WTC11 (cell line): ENCODE results near the gene GIPC1. TPM values are rescaled to one million over a fixed set of nuclear protein-coding genes. Genes with fewer than 3 reads are reported as not detected.

Experiments
- ATAC-seq: fragments of 200-7000 bp; cut with Tn5 transposase; 2 replicates; pipeline ENCODE4 v1.10.0; 2021; ENCODE audit warnings: mild to moderate bottlenecking, moderate library complexity
- CTCF ChIA-PET: fragments of 300-600 bp; sonication (Branson Sonifier 250); formaldehyde crosslinking; loops from one replicate; lab custom pipeline; 2021; ENCODE audit warnings: antibody characterized with exemption; lab: Charles Lee
- POLR2A ChIA-PET: fragments of 350-600 bp; sonication (Branson Sonifier 250); formaldehyde crosslinking; loops from one replicate; lab custom pipeline; 2021; ENCODE audit warnings: antibody characterized with exemption; lab: Charles Lee
- DNase-seq: peaks from one replicate; pipeline ENCODE4 v3.0.0; 2021; ENCODE audit warnings: low spot score
- H3K27ac Mint-ChIP-seq: 2 replicates; pipeline ENCODE4 v1.8.0; 2021; ENCODE audit warnings: mixed read lengths
- H3K27me3 Mint-ChIP-seq: 2 replicates; pipeline ENCODE4 v1.8.0; 2021; ENCODE audit warnings: low read depth, mild to moderate bottlenecking, moderate library complexity, mixed read lengths
- H3K36me3 Mint-ChIP-seq: 2 replicates; pipeline ENCODE4 v1.8.0; 2021; ENCODE audit warnings: mixed read lengths
- H3K4me1 Mint-ChIP-seq: 2 replicates; pipeline ENCODE4 v1.8.0; 2022; ENCODE audit warnings: mixed read lengths
- H3K4me3 Mint-ChIP-seq: 2 replicates; pipeline ENCODE4 v1.8.0; 2021; ENCODE audit warnings: mild to moderate bottlenecking, moderate library complexity, mixed read lengths
- H3K9me3 Mint-ChIP-seq: 2 replicates; pipeline ENCODE4 v1.8.0; 2021; ENCODE audit warnings: mixed read lengths
- ATF2 ChIP-seq: sonication (generic); formaldehyde crosslinking; IDR thresholded peaks from 2 replicates; pipeline ENCODE4 v1.8.1; 2022; ENCODE audit warnings: low read depth, missing genetic modification reagents, borderline replicate concordance
- CREB1 ChIP-seq: sonication (generic); formaldehyde crosslinking; IDR thresholded peaks from 2 replicates; pipeline ENCODE4 v1.8.0; 2023; ENCODE audit warnings: mild to moderate bottlenecking, missing genetic modification reagents
- ERG ChIP-seq: fragments of 250-450 bp; sonication (Bioruptor Pico); IDR thresholded peaks from 2 replicates; pipeline ENCODE4 v1.8.0; 2021; ENCODE audit warnings: mild to moderate bottlenecking
- FOXP1 ChIP-seq: sonication (generic); formaldehyde crosslinking; IDR thresholded peaks from 2 replicates; pipeline ENCODE4 v1.8.0; 2022; ENCODE audit warnings: missing genetic modification reagents, mild to moderate bottlenecking, moderate library complexity, borderline replicate concordance
- GABPB1 ChIP-seq: sonication (generic); formaldehyde crosslinking; IDR thresholded peaks from 2 replicates; pipeline ENCODE4 v1.8.1; 2023; ENCODE audit warnings: mild to moderate bottlenecking, missing genetic modification reagents
- GTF2I ChIP-seq: fragments of 250-450 bp; sonication (Bioruptor Pico); conservative IDR thresholded peaks from 2 replicates; pipeline ENCODE4 v1.4.0; 2021; ENCODE audit warnings: mild to moderate bottlenecking
- HMGXB4 ChIP-seq: sonication (generic); formaldehyde crosslinking; IDR thresholded peaks from 2 replicates; pipeline ENCODE4 v1.8.1; 2023; ENCODE audit warnings: mild to moderate bottlenecking, moderate library complexity, missing genetic modification reagents
- JUN ChIP-seq: sonication (generic); formaldehyde crosslinking; IDR thresholded peaks from 2 replicates; pipeline ENCODE4 v1.8.0; 2023; ENCODE audit warnings: mild to moderate bottlenecking, missing genetic modification reagents
- NR1H2 ChIP-seq: sonication (generic); formaldehyde crosslinking; IDR thresholded peaks from 2 replicates; pipeline ENCODE4 v1.9.0; 2021; ENCODE audit warnings: mild to moderate bottlenecking, moderate library complexity, missing genetic modification reagents
- NR2C2 ChIP-seq: sonication (generic); formaldehyde crosslinking; IDR thresholded peaks from 2 replicates; pipeline ENCODE4 v1.8.0; 2022; ENCODE audit warnings: mild to moderate bottlenecking, missing genetic modification reagents
- PREB ChIP-seq: sonication (generic); formaldehyde crosslinking; IDR thresholded peaks from 2 replicates; pipeline ENCODE4 v1.8.1; 2022; ENCODE audit warnings: mild to moderate bottlenecking, missing genetic modification reagents, moderate library complexity, borderline replicate concordance
- SMAD3 ChIP-seq: sonication (generic); formaldehyde crosslinking; IDR thresholded peaks from 2 replicates; pipeline ENCODE4 v1.8.0; 2022; ENCODE audit warnings: missing genetic modification reagents, mild to moderate bottlenecking, borderline replicate concordance
- SP1 ChIP-seq: sonication (generic); formaldehyde crosslinking; conservative IDR thresholded peaks from 2 replicates; pipeline ENCODE4 v1.8.1; 2022; ENCODE audit warnings: missing genetic modification reagents
- TEAD1 ChIP-seq: sonication (generic); formaldehyde crosslinking; IDR thresholded peaks from 2 replicates; pipeline ENCODE4 v1.8.0; 2022; ENCODE audit warnings: mild to moderate bottlenecking, missing genetic modification reagents
- USF1 ChIP-seq: sonication (generic); formaldehyde crosslinking; IDR thresholded peaks from 2 replicates; pipeline ENCODE4 v1.8.0; 2022; ENCODE audit warnings: mild to moderate bottlenecking, missing genetic modification reagents
- USF2 ChIP-seq: sonication (generic); formaldehyde crosslinking; IDR thresholded peaks from 2 replicates; pipeline ENCODE4 v1.8.1; 2023; ENCODE audit warnings: mild to moderate bottlenecking, missing genetic modification reagents, moderate library complexity
- ZNF512 ChIP-seq: sonication (generic); formaldehyde crosslinking; IDR thresholded peaks from 2 replicates; pipeline ENCODE4 v1.8.1; 2022; ENCODE audit warnings: missing genetic modification reagents, borderline replicate concordance
- ZSCAN18 ChIP-seq: fragments of 250-450 bp; sonication (Bioruptor Pico); IDR thresholded peaks from 2 replicates; pipeline ENCODE4 v2.1.2; 2022; ENCODE audit warnings: mild to moderate bottlenecking, moderate library complexity
- total RNA-seq: library from RNA; stranded (reverse); gene quantifications from 3 replicates; pipeline ENCODE4 v1.2.3, GENCODE V29; 2021

The GIPC1 gene
- total RNA-seq, 1 experiment from 2014 or later = 76.5 TPM

- H3K4me3 Mint-ChIP-seq = peak overlapping the region; percentile 90
- H3K36me3 Mint-ChIP-seq = peaks cover 4% of the 10 kb centered on the region; the same call in 1 of the 2 replicates
- H3K9me3 Mint-ChIP-seq = no peaks in the 10 kb centered on the region
- no peak for TF ChIP-seq HMGXB4
- no peak for TF ChIP-seq USF1 (CRISPR knock-in tag)
- no peak for TF ChIP-seq NR2C2 (CRISPR knock-in tag)
- peak; percentile 47; the same call in 1 of the 2 replicates for TF ChIP-seq USF2
- TF ChIP-seq NR1H2 (CRISPR knock-in tag) = no peak
- no peak for TF ChIP-seq SP1 (CRISPR knock-in tag)
- TF ChIP-seq PREB (CRISPR knock-in tag) = no peak
- TF ChIP-seq SMAD3 (CRISPR knock-in tag) = no peak
- TF ChIP-seq ERG = no peak
- no peak for TF ChIP-seq CREB1
- 0 out of 2 replicates have a peak, but pooled peaks have one; percentile 41 for TF ChIP-seq GTF2I (CRISPR knock-in tag)
- no peak for TF ChIP-seq TEAD1
- peaks cover 12% of the 10 kb centered on the region for H3K4me1 Mint-ChIP-seq
- POLR2A ChIA-PET = interaction anchor here (1.4 kb wide), 1 partner anchor 10 kb away, joined by 4 read pairs; the partner anchor contains the start of gene DNAJB1
- no peak for ATAC-seq
- DNase-seq = no peak
- peak overlapping the region; percentile 80; the same call in 1 of the 2 replicates for H3K27ac Mint-ChIP-seq
- H3K27me3 Mint-ChIP-seq = no peaks in the 10 kb centered on the region
- CTCF ChIA-PET = interaction anchor here (1.0 to 1.2 kb wide), 3 partner anchors 23 to 48 kb away, joined by 3 to 5 read pairs (median 4); no protein-coding TSS in a partner anchor
Observed at GRCh38 chr19:14528419-14529253, 32.7 kb upstream of the GIPC1 start.

GRCh38 chr19:14526423-14526822, 30.5 kb upstream of the GIPC1 start:
- no peak for TF ChIP-seq GABPB1 (CRISPR knock-in tag)
- no peak for TF ChIP-seq FOXP1 (CRISPR knock-in tag)
- no peak for TF ChIP-seq JUN (CRISPR knock-in tag)
- TF ChIP-seq HMGXB4 = no peak
- no peak for TF ChIP-seq ZNF512
- no peak for TF ChIP-seq ZSCAN18
- no peak for TF ChIP-seq ATF2 (CRISPR knock-in tag)
- TF ChIP-seq PREB (CRISPR knock-in tag) = no peak
- Mint-ChIP-seq H3K36me3 (no peaks in the 10 kb centered on the region), H3K4me3 (no peak overlapping the region), H3K9me3 (no peaks in the 10 kb centered on the region), H3K27me3 (no peaks in the 10 kb centered on the region), H3K4me1 (peaks cover 12% of the 10 kb centered on the region), H3K27ac (no peak overlapping the region)
- ATAC-seq (no peak), DNase-seq (no peak)
- ChIA-PET CTCF (interaction anchor here (1.0 to 1.6 kb wide), 4 partner anchors 21 to 54 kb away, joined by 4 to 9 read pairs (median 4); no protein-coding TSS in a partner anchor), POLR2A (no interaction called here)
